ENCODE results near the gene HNRNPK. TPM values are rescaled to one million over a fixed set of nuclear protein-coding genes. Genes with fewer than 3 reads are reported as not detected.

The HNRNPK gene
- total and polyA plus RNA-seq, 2 of the 13 experiments (the other 11 are each of a cell fraction or from before 2014, with no cell fraction given), result 321 to 712 TPM

DNA sequence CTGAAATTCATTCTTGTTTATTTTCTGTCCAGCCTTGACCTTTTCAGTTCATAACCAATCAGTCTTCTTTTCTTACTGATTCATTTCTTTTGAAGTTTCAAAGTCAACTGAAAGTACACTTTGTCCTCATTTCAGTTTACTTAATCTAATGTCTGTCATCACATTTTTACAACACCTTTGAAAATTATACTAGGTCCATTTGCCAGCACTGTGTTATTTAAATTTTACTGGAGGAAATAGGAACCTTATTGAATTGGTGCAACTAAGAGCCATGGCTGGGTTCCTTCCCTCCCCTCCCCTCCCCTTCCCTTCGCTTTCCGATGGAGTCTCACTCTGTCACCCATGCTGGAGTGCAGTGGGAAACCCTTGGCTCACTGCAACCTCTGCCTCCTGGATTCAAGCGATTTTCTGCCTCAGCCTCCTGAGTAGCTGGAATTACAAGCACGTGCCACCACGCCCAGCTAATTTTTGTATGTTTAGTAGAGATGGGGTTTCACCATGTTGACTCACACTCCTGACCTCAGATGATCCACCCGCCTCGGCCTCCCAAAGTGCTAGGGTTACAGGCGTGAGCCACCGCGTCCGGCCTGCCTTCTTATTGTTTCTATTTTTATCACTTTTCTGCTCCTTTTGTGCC, 6.9 kb upstream of the HNRNPK start (continued):
- TF ChIP-seq, protein P1, sequence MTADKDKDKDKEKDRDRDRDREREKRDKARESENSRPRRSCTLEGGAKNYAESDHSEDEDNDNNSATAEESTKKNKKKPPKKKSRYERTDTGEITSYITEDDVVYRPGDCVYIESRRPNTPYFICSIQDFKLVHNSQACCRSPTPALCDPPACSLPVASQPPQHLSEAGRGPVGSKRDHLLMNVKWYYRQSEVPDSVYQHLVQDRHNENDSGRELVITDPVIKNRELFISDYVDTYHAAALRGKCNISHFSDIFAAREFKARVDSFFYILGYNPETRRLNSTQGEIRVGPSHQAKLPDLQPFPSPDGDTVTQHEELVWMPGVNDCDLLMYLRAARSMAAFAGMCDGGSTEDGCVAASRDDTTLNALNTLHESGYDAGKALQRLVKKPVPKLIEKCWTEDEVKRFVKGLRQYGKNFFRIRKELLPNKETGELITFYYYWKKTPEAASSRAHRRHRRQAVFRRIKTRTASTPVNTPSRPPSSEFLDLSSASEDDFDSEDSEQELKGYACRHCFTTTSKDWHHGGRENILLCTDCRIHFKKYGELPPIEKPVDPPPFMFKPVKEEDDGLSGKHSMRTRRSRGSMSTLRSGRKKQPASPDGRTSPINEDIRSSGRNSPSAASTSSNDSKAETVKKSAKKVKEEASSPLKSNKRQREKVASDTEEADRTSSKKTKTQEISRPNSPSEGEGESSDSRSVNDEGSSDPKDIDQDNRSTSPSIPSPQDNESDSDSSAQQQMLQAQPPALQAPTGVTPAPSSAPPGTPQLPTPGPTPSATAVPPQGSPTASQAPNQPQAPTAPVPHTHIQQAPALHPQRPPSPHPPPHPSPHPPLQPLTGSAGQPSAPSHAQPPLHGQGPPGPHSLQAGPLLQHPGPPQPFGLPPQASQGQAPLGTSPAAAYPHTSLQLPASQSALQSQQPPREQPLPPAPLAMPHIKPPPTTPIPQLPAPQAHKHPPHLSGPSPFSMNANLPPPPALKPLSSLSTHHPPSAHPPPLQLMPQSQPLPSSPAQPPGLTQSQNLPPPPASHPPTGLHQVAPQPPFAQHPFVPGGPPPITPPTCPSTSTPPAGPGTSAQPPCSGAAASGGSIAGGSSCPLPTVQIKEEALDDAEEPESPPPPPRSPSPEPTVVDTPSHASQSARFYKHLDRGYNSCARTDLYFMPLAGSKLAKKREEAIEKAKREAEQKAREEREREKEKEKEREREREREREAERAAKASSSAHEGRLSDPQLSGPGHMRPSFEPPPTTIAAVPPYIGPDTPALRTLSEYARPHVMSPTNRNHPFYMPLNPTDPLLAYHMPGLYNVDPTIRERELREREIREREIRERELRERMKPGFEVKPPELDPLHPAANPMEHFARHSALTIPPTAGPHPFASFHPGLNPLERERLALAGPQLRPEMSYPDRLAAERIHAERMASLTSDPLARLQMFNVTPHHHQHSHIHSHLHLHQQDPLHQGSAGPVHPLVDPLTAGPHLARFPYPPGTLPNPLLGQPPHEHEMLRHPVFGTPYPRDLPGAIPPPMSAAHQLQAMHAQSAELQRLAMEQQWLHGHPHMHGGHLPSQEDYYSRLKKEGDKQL (CRISPR knock-in tag; IDR thresholded peaks at IDR 0.05; ENCODE audit: low read depth), result peak; percentile 48
- TF ChIP-seq HDAC2 (CRISPR knock-in tag; IDR thresholded peaks at IDR 0.05), result peak; percentile 70
- TF ChIP-seq CCDC6 (CRISPR knock-in tag; IDR thresholded peaks at IDR 0.05), result peak; percentile 46; the same call in 1 of the 2 replicates
- TF ChIP-seq, protein P2, sequence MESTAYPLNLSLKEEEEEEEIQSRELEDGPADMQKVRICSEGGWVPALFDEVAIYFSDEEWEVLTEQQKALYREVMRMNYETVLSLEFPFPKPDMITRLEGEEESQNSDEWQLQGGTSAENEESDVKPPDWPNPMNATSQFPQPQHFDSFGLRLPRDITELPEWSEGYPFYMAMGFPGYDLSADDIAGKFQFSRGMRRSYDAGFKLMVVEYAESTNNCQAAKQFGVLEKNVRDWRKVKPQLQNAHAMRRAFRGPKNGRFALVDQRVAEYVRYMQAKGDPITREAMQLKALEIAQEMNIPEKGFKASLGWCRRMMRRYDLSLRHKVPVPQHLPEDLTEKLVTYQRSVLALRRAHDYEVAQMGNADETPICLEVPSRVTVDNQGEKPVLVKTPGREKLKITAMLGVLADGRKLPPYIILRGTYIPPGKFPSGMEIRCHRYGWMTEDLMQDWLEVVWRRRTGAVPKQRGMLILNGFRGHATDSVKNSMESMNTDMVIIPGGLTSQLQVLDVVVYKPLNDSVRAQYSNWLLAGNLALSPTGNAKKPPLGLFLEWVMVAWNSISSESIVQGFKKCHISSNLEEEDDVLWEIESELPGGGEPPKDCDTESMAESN (CRISPR knock-in tag; conservative IDR thresholded peaks at IDR 0.05), result peak; percentile 37; the same call in 1 of the 2 replicates
- TF ChIP-seq SP5 (CRISPR knock-in tag; IDR thresholded peaks at IDR 0.05; ENCODE audit: borderline replicate concordance, low read depth), result peak; percentile 86
- TF ChIP-seq, protein P3, sequence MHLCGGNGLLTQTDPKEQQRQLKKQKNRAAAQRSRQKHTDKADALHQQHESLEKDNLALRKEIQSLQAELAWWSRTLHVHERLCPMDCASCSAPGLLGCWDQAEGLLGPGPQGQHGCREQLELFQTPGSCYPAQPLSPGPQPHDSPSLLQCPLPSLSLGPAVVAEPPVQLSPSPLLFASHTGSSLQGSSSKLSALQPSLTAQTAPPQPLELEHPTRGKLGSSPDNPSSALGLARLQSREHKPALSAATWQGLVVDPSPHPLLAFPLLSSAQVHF (CRISPR knock-in tag; IDR thresholded peaks at IDR 0.05), result no peak
- TF ChIP-seq, protein P4, sequence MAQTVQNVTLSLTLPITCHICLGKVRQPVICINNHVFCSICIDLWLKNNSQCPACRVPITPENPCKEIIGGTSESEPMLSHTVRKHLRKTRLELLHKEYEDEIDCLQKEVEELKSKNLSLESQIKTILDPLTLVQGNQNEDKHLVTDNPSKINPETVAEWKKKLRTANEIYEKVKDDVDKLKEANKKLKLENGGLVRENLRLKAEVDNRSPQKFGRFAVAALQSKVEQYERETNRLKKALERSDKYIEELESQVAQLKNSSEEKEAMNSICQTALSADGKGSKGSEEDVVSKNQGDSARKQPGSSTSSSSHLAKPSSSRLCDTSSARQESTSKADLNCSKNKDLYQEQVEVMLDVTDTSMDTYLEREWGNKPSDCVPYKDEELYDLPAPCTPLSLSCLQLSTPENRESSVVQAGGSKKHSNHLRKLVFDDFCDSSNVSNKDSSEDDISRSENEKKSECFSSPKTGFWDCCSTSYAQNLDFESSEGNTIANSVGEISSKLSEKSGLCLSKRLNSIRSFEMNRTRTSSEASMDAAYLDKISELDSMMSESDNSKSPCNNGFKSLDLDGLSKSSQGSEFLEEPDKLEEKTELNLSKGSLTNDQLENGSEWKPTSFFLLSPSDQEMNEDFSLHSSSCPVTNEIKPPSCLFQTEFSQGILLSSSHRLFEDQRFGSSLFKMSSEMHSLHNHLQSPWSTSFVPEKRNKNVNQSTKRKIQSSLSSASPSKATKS (CRISPR knock-in tag; IDR thresholded peaks at IDR 0.05), result no peak
- TF ChIP-seq CBX5 (CRISPR knock-in tag; IDR thresholded peaks at IDR 0.05; ENCODE audit: borderline replicate concordance), result peak; percentile 76; the same call in 1 of the 2 replicates
- TF ChIP-seq KLF15 (CRISPR knock-in tag; IDR thresholded peaks at IDR 0.05; ENCODE audit: borderline replicate concordance), result no peak
- TF ChIP-seq NFIC (IDR thresholded peaks at IDR 0.05; ENCODE audit: low read length), result peak; percentile 62
- TF ChIP-seq ATF1 (CRISPR knock-in tag; IDR thresholded peaks at IDR 0.05), result peak; percentile 32; the same call in 1 of the 2 replicates
- TF ChIP-seq KDM6A (CRISPR knock-in tag; IDR thresholded peaks at IDR 0.05; ENCODE audit: low read depth), result peak; percentile 72; the same call in 1 of the 2 replicates
- TF ChIP-seq KAT7 (CRISPR knock-in tag; IDR thresholded peaks at IDR 0.05; ENCODE audit: borderline replicate concordance), result peak; percentile 27; the same call in 1 of the 2 replicates
- peak; percentile 69; the same call in 1 of the 2 replicates for TF ChIP-seq SIX4 (CRISPR knock-in tag; IDR thresholded peaks at IDR 0.05)
- TF ChIP-seq ZNF878 (CRISPR knock-in tag; IDR thresholded peaks at IDR 0.05), result 0 out of 2 replicates have a peak, but pooled peaks have one; percentile 35
- TF ChIP-seq, protein P5, sequence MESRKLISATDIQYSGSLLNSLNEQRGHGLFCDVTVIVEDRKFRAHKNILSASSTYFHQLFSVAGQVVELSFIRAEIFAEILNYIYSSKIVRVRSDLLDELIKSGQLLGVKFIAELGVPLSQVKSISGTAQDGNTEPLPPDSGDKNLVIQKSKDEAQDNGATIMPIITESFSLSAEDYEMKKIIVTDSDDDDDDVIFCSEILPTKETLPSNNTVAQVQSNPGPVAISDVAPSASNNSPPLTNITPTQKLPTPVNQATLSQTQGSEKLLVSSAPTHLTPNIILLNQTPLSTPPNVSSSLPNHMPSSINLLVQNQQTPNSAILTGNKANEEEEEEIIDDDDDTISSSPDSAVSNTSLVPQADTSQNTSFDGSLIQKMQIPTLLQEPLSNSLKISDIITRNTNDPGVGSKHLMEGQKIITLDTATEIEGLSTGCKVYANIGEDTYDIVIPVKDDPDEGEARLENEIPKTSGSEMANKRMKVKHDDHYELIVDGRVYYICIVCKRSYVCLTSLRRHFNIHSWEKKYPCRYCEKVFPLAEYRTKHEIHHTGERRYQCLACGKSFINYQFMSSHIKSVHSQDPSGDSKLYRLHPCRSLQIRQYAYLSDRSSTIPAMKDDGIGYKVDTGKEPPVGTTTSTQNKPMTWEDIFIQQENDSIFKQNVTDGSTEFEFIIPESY (CRISPR knock-in tag; IDR thresholded peaks at IDR 0.05), result peak; percentile 53; the same call in 1 of the 2 replicates
- no peak for TF ChIP-seq CENPX (CRISPR knock-in tag; IDR thresholded peaks at IDR 0.05)

Data from HepG2 (cell line).